ENCODE data around the gene SLU7. TPM values are rescaled to one million over a fixed set of nuclear protein-coding genes. Genes with fewer than 3 reads are reported as not detected.

Gene SLU7
- total RNA-seq, 1 experiment from 2014 or later = 43.6 TPM

- Histone ChIP-seq H3K27ac (ENCODE audit: low read depth, low read length) (no peak overlapping the region), H3K36me3 (ENCODE audit: control insufficient read depth in 1 of 2, insufficient read depth in 2 of 2, low read length in 2 of 2) (no peaks in the 10 kb centered on the region), H3K9ac (ENCODE audit: low read length) (no peak overlapping the region), H3K9me3 (ENCODE audit: control insufficient read depth in 1 of 2, insufficient read depth in 1 of 2, low read depth in 1 of 2, low read length in 2 of 2) (no peaks in the 10 kb centered on the region), H3K27me3 (ENCODE audit: insufficient read depth, low read length) (no peaks in the 10 kb centered on the region), H3K9me2 (ENCODE audit: insufficient read depth) (no peaks in the 10 kb centered on the region), H3K4me2 (ENCODE audit: low read length) (no peak overlapping the region), H3K4me1 (ENCODE audit: control insufficient read depth in 1 of 2, insufficient read depth in 2 of 2, low read length in 2 of 2) (no peaks in the 10 kb centered on the region), H3K4me3 (replicated peaks in 1 of 2; ENCODE audit: low read depth in 1 of 2, low read length in 2 of 2) (no peak overlapping the region), H2AFZ (ENCODE audit: low read depth, low read length, poor library complexity, severe bottlenecking) (no peak overlapping the region), H4K20me1 (ENCODE audit: insufficient read depth) (no peaks in the 10 kb centered on the region), H3K79me2 (ENCODE audit: insufficient read depth, low read length) (no peaks in the 10 kb centered on the region)
- POLR2A ChIA-PET = no interaction called here
- TF ChIP-seq CEBPB (IDR thresholded peaks at IDR 0.05; ENCODE audit: low read depth) (no peak), POLR2AphosphoS5 (IDR thresholded peaks at IDR 0.05; ENCODE audit: low read depth, low read length) (no peak), ZBTB33 (IDR thresholded peaks at IDR 0.05; ENCODE audit: extremely low read depth, insufficient replicate concordance, low read length) (no peak), RAD21 (IDR thresholded peaks at IDR 0.05; ENCODE audit: low read depth) (no peak), EZH2 (IDR thresholded peaks at IDR 0.05) (no peak), FOSL1 (IDR thresholded peaks at IDR 0.05; ENCODE audit: low read depth) (no peak), ZFX (IDR thresholded peaks at IDR 0.05) (no peak), TCF7L2 (IDR thresholded peaks at IDR 0.05; ENCODE audit: borderline replicate concordance, extremely low read depth, insufficient read depth, insufficient read length) (no peak), MAX (IDR thresholded peaks at IDR 0.05) (no peak), POLR2A (IDR thresholded peaks at IDR 0.05; ENCODE audit: borderline replicate concordance, extremely low read depth, insufficient read depth, insufficient read length) (no peak), EGR1 (IDR thresholded peaks at IDR 0.05; ENCODE audit: low read depth) (no peak), SIN3A (IDR thresholded peaks at IDR 0.05; ENCODE audit: low read depth) (no peak), EZH2phosphoT487 (IDR thresholded peaks at IDR 0.05; ENCODE audit: borderline replicate concordance) (no peak), YY1 (IDR thresholded peaks at IDR 0.05; ENCODE audit: extremely low read depth, insufficient replicate concordance, low read depth, low read length) (no peak), ZNF274 (IDR thresholded peaks at IDR 0.05; ENCODE audit: low read depth, low read length) (no peak), CTCF (IDR thresholded peaks at IDR 0.05 in 2 of 3, conservative IDR thresholded peaks at IDR 0.05 in 1 of 3; ENCODE audit: borderline replicate concordance in 1 of 3, insufficient read depth in 1 of 3, low read depth in 2 of 3, low read length in 2 of 3) (no peak), REST (IDR thresholded peaks at IDR 0.05; ENCODE audit: low read depth) (no peak)
- TF ChIP-seq, protein P1, sequence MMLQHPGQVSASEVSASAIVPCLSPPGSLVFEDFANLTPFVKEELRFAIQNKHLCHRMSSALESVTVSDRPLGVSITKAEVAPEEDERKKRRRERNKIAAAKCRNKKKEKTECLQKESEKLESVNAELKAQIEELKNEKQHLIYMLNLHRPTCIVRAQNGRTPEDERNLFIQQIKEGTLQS (IDR thresholded peaks at IDR 0.05) = no peak
- ATAC-seq (no peak), DNase-seq (ENCODE audit: low read depth, low spot score) (no peak)
- RAD21 ChIA-PET (ENCODE audit: low non-redundant PET in 1 of 2, low total read pairs in 2 of 2, uncharacterized antibody in 2 of 2, unreplicated experiment in 2 of 2) = no interaction called here
- no TSS peak for BruUV-seq (replicated peaks)
- intact Hi-C loops (cut with micrococcal nuclease) = no loop called here
- CTCF ChIA-PET = interaction anchor here (1.1 kb wide), 1 partner anchor 34 kb away, joined by 3 read pairs; no protein-coding TSS in a partner anchor
These were observed 62.1 kb downstream of the SLU7 start for GRCh38 chr5:160356550-160357347.
